Activated CD4-positive, CD25-positive, alpha-beta regulatory T cell treated with anti-CD3 and anti-CD28 coated beads, Interleukin-2, amount 50 U/mL, for 24 hours (primary cell): ENCODE results near the gene TBX1.

Experiments used
- ATAC-seq, 2 donors: fragments of 150-1000 bp; cut with Tn5 transposase; one replicate each; pipeline ENCODE4 v1.10.0; 2021; ENCODE audit warnings: mild to moderate bottlenecking in 1 of 2, moderate library complexity in 1 of 2

The TBX1 gene

GRCh38 chr22:19815823-19816290, 55.3 kb downstream of the TBX1 start:
- no peak for ATAC-seq

GRCh38 chr22:19816372-19817119, 56.0 kb downstream of the TBX1 start:
- ATAC-seq = no peak
